NCI-H128 (cell line): ENCODE measurements around the gene SDC3.
"Not testable (repeated sequence)": the region's sequence is repeated elsewhere in the genome, so short reads cannot be mapped to it uniquely, and the experiment has no call there.

Experiments
- DNase-seq: peaks from one replicate; lab custom pipeline; 2025; ENCODE audit not compliant: unreplicated experiment; lab: John Stamatoyannopoulos, UW

Gene SDC3

DNA sequence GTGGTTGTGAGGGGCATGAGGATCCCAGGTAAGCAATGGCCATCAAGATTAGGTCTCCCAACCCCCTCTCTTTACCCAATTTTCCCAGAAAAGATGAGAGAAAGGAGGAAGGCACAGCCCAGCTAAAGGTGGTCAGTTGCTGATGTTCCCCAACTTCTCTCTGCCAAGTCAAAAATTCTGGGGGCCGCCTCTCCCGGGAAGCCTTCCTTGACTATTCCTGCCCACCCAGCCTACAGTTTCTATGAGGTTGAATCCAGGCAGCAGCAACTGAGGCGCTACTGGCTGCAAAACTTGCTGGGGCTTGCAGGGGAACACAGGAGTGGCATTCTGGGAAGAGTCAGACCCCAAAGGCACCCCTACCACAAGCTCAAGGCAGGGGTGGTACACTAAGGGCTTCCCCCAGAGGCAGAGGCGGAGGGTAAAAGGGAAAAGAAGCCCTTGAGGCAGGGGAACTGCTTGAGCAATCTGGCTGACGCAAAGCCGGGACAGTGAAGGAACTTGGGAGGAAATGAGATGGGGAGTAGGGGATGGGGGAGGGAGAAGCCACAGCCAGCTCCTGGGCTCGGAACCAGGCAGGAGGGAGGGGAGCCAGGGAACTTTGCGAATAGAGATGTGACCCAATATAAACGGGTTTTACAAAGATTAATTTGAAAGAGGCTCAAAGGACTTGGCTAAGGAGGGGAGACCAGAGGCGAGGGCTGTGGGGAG is 31.2 kb downstream of the SDC3 start:
- no peak for DNase-seq

DNA sequence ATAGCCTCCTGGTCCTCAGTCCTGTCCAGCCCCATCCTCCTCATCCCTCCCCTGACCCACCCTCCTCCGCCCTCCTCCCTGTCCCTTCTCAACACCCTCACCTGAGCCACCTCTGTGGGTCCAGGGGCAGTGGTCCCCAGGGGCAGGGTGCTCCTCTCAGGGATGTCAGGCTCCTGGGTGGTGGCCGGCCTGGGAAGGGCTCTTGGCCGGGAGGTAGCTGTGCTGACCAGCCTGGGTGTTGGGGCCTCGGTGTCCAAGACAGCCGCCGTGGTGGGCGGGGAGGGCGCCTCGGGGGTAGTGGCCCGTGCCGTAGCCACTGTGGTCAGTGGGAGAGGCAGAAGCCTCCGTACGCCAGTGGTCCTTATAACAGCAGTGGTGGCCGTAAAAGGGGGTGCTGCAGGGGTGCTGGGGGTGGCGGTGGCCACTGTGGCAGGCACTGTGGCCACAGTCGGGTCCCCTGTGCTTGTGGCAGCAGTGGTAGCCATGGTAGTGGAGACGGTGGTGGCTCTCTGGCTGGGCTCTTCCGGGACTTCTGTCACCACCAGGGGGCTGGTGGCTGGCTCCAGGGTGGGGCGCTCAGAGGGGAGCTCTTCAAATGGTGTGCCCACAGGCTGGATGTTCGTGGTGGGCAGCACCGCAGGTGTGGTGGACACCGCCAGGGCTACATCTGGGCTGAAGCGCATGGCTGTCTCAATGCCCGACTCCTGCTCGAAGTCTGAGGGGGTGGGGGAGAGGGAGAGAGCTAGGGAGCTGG is 31.9 kb downstream of the SDC3 start:
- no peak for DNase-seq

- no peak for DNase-seq
These were observed 32.6 kb downstream of the SDC3 start for GRCh38 chr1:30875916-30876315.

DNA sequence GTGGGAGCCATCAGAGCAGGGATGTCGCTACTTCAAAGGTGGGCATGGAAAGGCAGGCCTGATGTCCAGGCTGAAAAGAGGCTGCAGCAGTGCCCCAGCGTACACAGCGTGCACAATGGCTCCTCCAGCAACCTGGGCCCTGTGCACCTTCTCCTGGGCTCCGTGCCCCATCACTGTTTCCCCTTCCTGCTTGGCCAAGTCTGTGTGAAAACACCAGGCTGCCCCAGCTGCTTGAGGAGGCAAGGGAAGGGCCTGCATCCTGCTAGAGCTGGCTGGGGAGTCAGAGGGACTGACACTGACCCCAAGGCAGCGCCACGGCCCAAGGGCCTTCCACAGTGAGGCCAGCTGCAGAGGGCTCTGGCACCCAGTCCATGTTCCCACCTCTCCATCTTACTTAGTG is 33.4 kb downstream of the SDC3 start:
- no peak for DNase-seq

- DNase-seq: no peak
These were observed 34.4 kb downstream of the SDC3 start for GRCh38 chr1:30874176-30874575.

DNA sequence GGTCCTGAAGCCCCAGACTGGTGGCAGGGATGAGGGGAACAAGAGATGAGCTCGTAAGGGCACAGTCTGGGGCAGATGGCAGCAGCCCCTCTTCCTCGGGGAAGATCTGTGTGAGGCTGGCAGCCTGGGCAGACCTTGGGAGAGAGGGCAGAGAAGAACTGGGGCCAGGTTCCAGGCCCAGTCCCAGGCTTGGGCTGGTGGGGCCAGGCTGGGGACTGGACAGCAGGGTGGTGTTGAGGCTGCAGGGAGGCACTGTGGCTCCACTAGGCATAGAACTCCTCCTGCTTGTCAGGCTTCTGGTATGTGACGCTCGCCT is 35.7 kb downstream of the SDC3 start:
- no peak for DNase-seq

DNA sequence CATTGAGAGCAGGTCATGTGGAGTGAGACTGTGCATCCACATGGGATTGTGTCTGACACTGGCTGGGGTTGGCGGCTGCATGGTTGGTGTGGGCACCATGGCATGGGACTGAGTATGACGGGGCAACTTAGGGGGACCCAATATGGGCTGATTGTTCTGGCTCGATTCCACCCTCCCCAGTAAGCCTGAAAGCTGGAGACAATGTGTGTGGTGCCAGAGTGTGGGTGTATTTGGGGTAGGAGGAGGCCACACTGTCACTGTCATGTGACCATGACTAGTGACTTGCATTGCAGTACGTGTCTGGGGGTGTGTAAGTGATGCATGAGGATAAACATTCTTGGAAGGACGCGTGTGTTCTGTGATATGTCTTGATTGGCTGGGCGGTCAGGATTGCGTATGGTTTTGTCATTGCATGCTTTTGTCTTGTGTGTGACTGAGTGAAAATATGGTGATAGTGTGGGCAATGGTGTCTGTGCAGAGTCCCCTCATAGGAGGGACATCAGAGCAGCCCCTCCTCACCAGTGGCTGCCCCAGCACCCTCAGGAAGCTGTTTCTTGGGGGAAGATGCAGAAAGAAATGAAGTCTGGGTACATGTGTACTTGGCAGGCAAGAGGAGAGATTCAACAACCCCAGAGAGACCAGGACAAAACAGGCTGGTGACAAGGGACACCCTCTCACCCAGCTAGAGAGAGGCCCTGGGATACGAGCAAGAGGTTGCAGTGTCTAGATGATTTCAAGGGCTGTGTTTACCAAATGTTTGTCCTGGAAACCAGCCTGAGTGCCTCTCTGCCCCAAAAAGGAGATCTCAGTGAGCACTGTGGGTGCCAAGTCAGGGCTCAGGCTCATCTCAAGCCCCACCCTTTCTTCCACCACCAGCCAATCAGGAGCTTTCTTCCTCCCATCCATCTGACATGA is 36.3 kb downstream of the SDC3 start:
- DNase-seq: no peak

DNA sequence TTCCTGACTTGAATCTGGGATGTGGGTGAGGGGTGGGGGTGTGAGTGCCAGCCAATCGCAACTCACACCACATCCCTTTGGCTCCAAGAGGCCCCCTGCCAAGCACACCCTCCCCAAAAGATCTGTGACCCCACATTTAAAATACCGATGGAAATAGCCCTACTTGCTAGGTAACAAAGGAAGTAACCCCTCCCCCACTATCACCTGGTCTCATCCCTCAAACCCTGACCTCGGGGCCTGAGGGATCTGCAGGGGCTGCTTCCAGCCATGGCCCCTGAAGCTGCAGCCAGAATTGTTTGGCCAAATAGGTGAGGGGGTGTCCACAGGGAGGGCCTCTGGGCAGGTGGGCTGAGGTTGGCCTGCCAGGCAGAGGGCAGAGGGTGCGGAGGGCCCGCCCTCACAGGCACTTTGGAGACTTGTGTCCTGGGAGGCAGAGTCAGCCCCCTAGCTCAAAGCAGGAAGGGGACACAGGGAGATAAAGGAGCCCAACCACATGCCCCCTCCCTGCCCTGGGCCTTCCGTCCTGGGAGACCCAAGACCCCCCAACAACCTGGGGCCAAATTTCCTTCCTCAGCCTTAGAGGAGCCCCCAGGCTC is 37.2 kb downstream of the SDC3 start:
- DNase-seq: no peak

- no peak for DNase-seq
These were observed 37.9 kb downstream of the SDC3 start for GRCh38 chr1:30870656-30871055.

DNA sequence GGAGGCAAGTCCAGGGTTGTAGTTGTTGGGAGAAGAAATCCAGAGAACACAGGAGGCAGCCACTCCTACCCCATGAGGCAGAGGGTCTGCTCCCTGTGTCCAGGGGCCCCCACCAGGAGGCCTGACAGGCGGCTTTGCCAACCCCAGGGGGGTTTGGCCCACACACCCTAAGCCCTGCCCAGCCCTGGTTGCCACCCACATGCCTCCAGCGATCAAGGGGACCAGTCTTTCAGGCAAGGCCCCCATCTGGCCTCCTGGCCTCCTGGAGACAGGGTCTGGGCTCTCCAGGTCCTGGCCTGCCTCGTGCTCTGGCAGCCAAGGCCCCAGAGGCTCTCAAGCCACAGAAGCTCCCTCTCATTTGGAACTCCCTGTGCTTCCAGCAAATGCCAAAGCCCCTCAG is 38.5 kb downstream of the SDC3 start:
- DNase-seq: no peak

GRCh38 chr1:30868833-30869435 is 39.6 kb downstream of the SDC3 start:
- no peak for DNase-seq

DNA sequence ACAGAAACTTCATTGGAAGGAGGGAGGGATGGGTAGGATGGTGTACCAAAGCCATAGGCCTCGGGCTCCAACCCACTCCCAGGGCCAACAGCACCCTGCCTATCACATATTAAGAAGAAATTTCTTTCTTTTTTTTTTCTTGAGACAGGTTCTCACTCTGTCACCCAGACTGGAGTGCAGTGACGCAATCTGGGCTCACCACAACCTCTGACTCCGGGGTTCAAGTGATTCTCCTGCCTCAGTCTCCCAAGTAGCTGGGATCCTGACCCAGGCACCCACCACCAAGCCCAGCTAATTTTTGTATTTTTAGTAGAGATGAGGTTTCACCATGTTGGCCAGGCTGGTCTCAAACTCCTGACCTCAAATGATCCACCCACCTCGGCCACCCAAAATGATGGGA is 40.5 kb downstream of the SDC3 start:
- DNase-seq: not testable (repeated sequence)

DNA sequence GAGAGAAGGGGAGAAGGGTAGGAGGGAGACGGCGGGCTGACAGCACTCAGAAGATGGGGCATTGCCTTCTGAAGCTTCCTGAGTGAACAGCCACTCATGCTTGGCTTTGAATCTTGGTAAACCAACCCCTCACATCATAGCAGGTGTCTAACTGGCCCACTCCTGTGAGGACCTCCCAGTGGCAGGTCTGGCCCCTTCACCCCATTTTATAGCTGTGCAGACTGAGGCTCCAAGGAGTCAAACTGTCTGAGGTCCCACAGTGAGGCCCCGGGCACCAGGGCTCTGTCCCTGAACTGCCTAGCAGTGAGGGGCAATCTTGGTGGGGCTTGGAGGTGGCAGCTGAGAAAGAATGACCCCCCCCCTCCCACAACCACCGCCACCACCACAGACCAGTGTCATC is 41.0 kb downstream of the SDC3 start:
- no peak for DNase-seq

DNA sequence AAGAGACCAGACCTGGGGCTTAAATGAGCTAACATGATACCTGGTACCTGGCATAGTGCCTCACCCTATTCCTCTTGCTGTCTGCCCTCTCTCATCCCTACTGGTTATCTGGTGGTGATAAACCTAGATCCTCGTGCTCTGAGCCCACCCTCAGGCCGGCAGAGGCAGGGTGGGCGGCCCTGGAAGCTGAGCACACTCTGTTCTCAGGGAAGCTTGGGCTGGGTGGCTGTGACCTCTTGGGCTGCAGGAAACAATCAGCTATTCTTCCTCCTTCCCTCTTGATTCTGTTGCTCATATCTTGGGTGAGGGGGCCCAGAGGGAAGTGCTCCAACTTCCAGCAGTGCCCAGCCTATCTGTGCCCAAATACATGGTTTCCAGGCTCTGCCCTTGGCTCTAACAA is 42.0 kb downstream of the SDC3 start:
- no peak for DNase-seq

DNA sequence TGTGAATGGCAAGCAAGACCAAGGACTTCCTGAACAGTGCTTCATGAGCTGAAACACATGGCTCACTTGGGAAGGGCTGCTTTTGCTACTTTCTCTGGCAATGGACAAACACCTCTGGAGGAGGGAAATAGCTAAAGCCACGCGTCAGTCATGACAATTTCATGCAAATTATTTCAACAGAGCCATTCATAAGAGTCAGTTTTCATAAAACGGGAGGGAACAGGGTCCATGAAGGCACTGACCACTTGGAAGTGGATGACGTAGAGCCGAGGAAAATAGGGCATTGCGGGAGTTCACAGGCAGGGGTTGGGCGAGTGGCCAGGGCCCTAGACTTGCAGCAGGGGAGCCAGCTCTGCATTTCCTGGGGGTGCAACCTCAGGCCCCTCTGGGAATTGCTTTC is 43.9 kb downstream of the SDC3 start:
- DNase-seq: no peak

DNA sequence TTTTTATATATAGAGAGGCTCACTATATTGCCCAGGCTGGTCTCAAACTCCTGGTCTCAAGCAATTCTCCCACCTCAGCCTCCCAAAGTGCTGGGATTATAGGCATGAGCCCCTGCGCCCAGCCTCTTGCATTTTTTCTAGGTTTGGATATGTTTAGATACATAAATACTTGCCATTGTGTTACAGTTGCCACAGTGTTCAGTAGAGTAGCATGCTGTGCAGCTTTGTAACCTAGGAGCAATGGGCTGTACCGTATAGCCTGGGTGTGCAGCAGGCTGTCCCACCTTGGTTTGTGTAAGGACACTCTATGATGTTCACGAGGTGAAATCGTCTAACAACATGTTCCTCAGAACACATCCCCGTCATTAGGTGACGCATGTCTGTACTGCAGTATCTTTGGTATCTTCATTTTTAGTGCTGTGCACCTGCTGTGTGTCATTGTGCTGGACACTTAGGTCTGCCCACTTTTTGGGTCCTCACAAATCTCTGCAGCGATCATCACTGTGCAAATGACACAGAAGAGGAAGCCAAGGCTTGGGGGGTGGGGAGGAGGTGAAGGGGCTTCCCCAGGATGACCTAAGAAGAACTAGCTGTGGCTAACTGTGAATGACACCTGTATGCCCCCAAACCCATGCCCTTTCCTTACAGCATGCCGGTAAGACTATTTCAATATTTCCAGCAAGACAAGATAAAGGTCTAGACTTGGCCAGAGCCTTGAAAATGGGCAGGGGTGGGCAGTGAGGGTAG is 44.5 kb downstream of the SDC3 start:
- no peak for DNase-seq

DNA sequence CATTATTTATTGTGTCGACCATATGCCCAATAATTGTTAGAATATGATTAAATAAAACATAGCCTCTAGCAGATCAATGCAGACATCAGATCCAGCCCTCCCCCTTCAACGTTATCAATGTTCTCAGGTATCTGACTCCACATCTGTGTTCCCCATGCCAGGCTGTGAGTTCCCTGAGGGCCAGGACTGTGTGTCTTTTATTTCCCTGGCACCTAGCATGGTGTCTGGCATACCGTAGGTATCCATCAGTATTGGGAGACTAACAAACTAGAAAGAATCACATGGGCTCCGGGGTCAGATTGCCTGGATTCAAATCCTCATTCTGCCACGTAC is 48.3 kb downstream of the SDC3 start:
- DNase-seq: no peak

DNA sequence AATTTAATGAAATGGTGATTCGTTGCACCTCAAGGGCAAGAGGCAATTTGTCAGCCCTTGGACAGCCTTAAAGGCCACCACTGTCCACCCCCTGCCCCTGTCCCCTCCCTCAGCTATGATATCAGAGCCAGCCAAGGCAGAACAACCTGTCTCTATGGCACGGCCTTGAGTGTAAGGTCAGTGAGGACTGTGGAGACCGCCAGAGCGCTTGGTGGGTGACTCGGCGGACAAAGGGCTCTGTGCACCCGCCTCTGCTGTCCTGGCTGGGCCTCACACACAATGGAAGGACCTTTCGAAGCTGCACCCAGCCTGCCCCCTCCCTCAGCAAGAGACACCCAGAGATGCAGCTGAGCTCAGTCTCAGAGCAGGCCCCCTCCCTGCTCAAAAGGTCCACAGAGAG is 50.6 kb downstream of the SDC3 start:
- no peak for DNase-seq

GRCh38 chr1:30857062-30857461 is 51.5 kb downstream of the SDC3 start:
- no peak for DNase-seq

DNA sequence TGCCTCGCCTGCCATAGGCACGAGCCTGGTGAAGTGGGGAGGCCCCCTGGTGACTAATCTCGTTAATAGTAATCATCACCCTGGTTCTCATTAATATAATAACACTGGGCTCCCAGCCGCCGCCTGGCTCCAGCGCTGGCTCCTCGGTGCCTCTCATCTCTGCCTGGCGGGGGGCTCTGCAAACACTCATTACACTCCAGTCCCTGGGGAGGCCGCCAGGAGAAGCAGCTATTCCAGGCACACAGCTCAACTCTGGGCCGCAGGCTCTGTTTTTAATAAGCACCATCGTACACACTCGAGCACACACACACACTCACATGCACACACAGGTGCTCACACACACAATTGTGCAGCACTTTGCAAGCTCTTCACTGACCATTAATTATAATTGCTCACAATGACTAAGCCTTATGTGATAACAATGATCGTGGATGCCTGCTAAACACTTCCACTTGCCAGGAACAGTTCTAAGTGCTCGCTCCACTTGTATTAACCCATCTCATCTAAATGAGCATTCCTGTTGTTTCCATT is 52.2 kb downstream of the SDC3 start:
- DNase-seq: peak; percentile 80
